Measurements from ENCODE around the gene ARID1A. TPM values are rescaled to one million over a fixed set of nuclear protein-coding genes. Genes with fewer than 3 reads are reported as not detected.

Gene ARID1A
- 24.4 and 52.9 TPM in 2 replicates for total RNA-seq

DNA sequence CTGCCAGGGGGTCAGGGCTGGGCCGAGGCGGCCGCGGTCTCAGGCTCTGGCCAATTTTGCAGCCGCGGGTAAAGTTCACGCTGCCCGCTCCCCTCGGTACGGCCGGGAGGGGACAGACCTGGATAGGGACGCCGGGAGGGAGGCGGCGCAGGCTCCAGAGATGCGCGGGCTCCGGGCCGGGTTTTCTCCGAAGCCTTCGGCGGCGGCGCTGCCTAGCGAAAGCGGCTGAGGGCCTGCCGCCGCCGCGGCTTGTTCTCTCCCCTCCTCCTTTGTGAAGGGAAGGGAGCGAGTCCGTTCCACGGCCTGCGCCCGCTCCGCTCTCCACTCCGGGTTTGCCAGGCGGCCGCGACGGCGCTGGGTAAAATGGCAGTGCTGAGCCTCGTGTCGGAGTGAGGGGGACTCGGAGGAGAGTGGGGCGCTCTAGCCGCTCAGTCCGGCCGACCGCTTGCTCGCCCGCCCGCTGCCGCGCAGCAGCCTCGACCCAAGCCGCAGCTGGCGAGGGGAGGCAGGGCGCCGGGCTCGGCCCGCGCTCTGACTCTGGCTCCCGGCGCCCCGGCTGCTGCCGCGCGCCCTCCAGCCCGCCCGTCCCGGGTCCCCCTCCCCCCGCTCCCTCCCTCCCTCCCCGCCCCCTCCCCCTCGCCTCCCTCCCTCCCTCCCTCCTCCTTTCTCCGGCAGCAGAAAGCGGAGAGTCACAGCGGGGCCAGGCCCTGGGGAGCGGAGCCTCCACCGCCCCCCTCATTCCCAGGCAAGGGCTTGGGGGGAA, at the start of gene ARID1A:
Gene ARID1A, plus strand, starts transcription at position 660 of the 763 bp plus-strand sequence. CDS start 389 bp downstream, outside the sequence.

DNA sequence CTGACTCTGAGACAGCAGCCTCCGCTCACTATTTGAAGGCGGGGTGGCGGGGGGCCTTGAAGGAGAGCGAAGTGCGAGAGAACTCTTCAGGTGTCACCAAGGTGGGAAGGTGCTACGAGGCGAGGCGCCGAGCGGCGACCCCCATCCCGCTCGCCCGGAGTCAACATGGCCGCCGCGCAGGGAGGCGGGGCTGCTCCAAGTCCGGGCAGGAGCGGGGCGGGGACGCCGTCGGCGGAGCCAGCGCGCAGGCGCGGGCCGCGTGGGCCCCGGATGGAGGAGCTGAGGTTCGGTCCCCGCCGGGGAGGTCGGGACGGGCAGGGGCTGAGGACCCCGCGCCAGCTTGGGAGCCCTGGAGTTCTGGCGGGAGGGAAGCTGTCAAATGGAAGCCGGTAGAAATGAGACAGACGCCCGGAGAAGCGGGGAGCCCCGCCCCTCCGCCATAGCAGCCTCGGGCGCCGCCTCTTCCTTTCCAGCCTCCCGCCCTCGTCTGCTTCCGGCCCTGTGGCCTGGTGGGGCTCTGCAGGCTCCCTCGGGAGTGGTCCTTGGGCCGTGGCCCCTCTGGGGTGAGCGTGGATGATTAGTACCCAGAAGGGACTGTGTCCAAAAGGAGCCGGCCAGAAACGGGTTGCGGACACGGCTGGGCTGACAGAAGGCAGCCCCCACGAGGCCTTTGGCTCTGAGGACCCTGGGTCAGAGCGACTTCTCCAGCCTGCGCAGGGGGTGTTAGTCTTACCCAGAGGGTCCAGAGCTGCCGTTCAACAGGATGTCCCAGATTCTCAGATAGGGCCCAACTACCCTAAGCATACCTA, 92.1 kb downstream of the ARID1A start, which contains the start of gene PIGV:
Gene PIGV, plus strand, starts transcription at position 245 of the 809 bp plus-strand sequence. CDS start 2,866 bp downstream, outside the sequence.

DNA sequence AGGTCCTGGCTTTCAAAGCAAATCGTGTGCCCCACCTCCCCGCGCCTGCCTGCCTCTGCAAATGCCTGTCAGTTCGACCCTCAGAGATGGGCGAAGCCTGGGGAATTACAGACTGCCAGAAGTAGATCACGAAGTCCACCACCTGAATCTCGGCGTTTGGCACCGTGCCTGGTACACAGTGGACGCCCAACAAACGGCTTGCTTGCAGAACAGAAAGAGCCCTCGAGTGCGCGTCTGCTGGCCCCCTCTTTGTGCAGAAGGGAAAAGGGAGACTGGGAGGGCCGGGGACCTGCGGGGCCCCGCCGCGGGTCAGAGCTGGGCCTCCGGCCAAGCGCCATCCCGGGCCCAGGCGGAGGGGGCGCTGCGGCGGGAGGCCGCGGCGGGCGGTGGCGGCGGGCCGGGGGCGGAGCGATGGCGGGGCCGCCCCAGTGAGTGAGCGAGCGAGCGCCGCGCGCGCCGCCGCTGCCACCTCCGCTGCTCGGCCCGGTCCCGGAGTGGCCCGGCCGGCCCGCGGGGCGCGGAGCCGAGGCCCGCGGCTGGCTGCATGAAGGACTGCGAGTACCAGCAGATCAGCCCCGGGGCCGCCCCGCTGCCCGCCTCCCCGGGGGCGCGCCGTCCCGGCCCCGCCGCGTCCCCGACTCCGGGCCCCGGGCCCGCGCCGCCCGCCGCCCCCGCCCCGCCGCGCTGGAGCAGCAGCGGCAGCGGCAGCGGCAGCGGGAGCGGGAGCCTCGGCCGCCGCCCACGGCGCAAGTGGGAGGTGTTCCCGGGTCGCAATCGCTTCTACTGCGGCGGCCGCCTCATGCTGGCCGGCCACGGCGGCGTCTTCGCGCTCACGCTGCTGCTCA, 130.7 kb downstream of the ARID1A start, which contains the start of gene ZDHHC18:
Gene ZDHHC18, plus strand, starts transcription at position 428 of the 845 bp plus-strand sequence. Its CDS starts 117 bp downstream, at position 545.

Other genes with a start within 250 kb of the ARID1A start
- gene HMGN2, start 223.6 kb upstream of the ARID1A start, total RNA-seq, result 355 and 402 TPM in 2 replicates
- 3.8 and 12.0 TPM in 2 replicates for gene RPS6KA1, start 166.3 kb upstream of the ARID1A start, total RNA-seq
- gene PIGV, start 91.9 kb downstream of the ARID1A start, total RNA-seq, result 11.1 and 31.1 TPM in 2 replicates
- gene ZDHHC18, start 130.7 kb downstream of the ARID1A start, total RNA-seq, result 15.3 and 25.9 TPM in 2 replicates
- 3.3 and 7.0 TPM in 2 replicates for gene SFN, start 167.1 kb downstream of the ARID1A start, total RNA-seq
- 11.2 and 15.1 TPM in 2 replicates for gene GPN2, start 194.3 kb downstream of the ARID1A start, total RNA-seq
- gene GPATCH3, start 204.5 kb downstream of the ARID1A start, total RNA-seq, result 7.7 and 12.8 TPM in 2 replicates
- not detected in 2 replicates for gene NR0B2, start 218.0 kb downstream of the ARID1A start, total RNA-seq
- gene NUDC, start 225.7 kb downstream of the ARID1A start, total RNA-seq, result 51.8 and 75.1 TPM in 2 replicates

Data from epithelial cell of alveolus of lung (primary cell).